HK-2 (cell line): ENCODE results near the gene IQCC.
A peak's percentile ranks its signal among the peaks of the same experiment; 100 is the strongest.

Source experiments
- DNase-seq: peaks from one replicate; pipeline ENCODE4 v3.0.0-alpha.2; 2018; ENCODE audit not compliant: unreplicated experiment

The IQCC gene

GRCh38 chr1:32223683-32224082 is 18.2 kb downstream of the IQCC start:
- no peak for DNase-seq

- no peak for DNase-seq
Observed at GRCh38 chr1:32224285-32224684, 18.8 kb downstream of the IQCC start.

- DNase-seq = no peak
Observed at GRCh38 chr1:32228771-32229170, 23.3 kb downstream of the IQCC start.

GRCh38 chr1:32231843-32232432 is 26.5 kb downstream of the IQCC start:
- no peak for DNase-seq

- no peak for DNase-seq
Observed at GRCh38 chr1:32232558-32233304, 27.3 kb downstream of the IQCC start.

- DNase-seq = no peak
Observed at GRCh38 chr1:32234792-32235191, 29.3 kb downstream of the IQCC start.

GRCh38 chr1:32239337-32239736 is 33.9 kb downstream of the IQCC start:
- no peak for DNase-seq

GRCh38 chr1:32239790-32240139 is 34.3 kb downstream of the IQCC start:
- DNase-seq = no peak

- DNase-seq = no peak
Observed at GRCh38 chr1:32240140-32240951, 34.9 kb downstream of the IQCC start.

- peak; percentile 71 for DNase-seq
Observed at GRCh38 chr1:32241001-32241763, 35.7 kb downstream of the IQCC start.

- no peak for DNase-seq
Observed at GRCh38 chr1:32242341-32242851, 36.9 kb downstream of the IQCC start.

- DNase-seq = no peak
Observed at GRCh38 chr1:32246888-32247273, 41.4 kb downstream of the IQCC start, which contains the start of gene FAM167B. FAM167B (plus strand) TSS chr1:32247222; CDS start chr1:32247422, 200 bp downstream.

GRCh38 chr1:32247452-32247851 is 42.0 kb downstream of the IQCC start:
- DNase-seq = no peak

GRCh38 chr1:32247983-32248889 is 42.8 kb downstream of the IQCC start:
- DNase-seq = peak; percentile 30

GRCh38 chr1:32249831-32250525 is 44.5 kb downstream of the IQCC start:
- peak; percentile 51 for DNase-seq

- no peak for DNase-seq
Observed at GRCh38 chr1:32250893-32251716, 45.6 kb downstream of the IQCC start, which contains the start of gene LCK. LCK (plus strand) TSS chr1:32251265; CDS start chr1:32274330, 23,065 bp downstream.

GRCh38 chr1:32255072-32256071 is 49.9 kb downstream of the IQCC start:
- no peak for DNase-seq
